GM21447 (cell line): ENCODE data around the gene VPS25.
A peak's percentile ranks its signal among the peaks of the same experiment; 100 is the strongest.
"Not testable (repeated sequence)": the region's sequence is repeated elsewhere in the genome, so short reads cannot be mapped to it uniquely, and the experiment has no call there.

Experiments used
- ATAC-seq: cut with Tn5 transposase; IDR thresholded peaks from one replicate; pipeline ENCODE4 v1.9.1; 2021; ENCODE audit not compliant: unreplicated experiment

The VPS25 gene

DNA sequence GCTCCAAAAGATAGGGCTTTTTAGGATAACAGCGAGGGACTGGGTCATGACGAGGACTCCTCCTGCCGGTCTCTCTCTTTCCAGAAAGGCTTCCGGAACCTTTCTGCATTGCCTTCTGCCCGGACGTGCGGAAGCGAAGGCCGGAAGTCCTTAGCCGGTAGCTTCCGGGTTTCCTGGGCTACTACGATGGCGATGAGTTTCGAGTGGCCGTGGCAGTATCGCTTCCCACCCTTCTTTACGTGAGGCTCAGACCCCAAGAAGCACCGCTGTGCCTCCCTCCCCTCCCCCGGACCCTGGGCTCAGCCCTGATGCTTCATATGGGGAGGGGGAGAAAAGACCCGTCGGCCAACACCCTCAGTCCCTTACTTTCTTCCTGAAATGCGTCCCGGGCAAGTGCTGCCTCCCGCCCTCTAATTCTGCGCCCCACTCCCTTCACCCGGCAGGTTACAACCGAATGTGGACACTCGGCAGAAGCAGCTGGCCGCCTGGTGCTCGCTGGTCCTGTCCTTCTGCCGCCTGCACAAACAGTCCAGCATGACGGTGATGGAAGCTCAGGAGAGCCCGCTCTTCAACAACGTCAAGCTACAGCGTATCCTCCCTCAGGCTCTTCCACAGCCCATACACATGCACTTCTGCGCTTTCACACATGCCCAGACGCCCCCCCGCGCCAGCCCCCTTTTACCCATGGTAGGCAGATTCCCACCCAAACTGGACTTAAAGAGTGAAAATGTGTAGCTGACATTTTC lies at the start of gene VPS25:
TSS of gene VPS25 (plus strand) at position 160 of the 746 bp plus-strand sequence. CDS start at position 187, 27 bp downstream.
- peak; percentile 70 for ATAC-seq

DNA sequence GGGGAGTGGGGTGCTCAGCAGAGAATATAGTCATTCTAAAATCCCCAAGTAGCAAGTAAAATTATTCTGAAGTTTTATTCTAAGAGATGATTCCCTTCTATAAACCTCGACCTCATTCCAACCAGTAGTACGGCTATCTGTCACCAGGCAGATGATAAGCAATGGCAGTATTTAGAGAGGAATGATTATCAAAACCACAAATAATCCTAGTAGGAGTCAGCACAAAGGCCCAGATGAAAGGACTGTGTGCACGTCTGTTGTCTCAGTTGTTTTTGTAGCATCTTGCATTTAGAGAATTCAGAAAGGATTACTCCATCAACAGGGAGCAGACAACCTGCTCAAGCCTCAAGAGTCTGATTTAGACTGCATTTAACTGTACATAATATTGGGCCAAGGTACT lies 49.6 kb upstream of the VPS25 start:
- no peak for ATAC-seq

DNA sequence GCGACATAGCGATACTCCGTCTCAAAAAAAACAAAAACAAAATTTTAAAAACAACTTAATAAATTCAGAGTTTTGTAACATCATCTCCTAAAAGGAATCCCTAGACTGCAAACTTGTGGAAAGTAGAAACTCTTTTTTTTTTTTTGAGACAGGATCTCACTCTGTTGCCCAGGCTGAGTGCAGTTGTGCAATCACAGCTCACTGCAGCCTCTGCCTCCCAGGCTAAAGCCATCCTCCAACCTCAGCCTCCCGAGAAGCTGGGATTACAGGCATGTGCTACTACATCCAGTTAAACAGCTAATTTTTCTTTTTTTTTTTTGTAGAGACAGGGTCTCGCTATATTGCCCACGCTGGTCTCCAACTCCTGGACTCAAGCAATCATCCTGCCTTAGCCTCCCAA lies 48.1 kb upstream of the VPS25 start:
- no peak for ATAC-seq

DNA sequence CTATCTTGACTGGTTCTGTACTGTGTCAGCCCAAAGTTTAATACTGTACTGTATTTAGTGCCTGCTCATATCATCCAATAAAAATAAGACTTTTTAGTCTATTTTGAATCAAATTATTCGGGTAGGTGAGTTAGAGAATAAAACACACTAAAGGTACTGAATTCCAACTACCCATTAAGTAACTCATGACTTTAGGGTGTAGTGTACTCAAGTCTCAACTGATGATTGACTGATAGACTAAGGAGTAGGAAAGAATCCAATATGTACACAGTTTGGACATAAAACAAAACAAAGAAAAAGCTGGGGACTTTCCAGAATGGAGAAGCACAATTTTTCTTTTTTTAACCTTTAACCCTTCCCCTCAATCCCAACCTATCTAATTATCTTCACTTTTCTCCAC lies 32.5 kb upstream of the VPS25 start:
- no peak for ATAC-seq

DNA sequence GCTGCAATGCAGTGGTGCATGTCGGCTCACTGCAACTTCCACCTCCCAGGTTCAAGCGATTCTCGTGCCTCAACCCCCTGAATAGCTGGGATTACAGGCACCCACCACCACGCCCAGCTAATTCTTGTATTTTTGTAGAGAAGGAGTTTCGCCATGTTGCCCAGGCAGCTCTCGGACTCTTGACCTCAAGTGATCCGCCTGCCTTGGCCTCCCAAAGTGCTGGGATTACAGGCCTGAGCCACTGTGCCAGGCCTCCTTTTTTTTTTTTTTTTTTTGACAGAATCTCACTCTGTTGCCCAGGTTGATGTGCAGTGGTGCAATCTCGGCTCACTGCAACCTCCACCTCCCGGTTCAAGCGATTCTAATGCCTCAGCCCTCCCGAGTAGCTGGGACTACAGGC lies 30.3 kb upstream of the VPS25 start:
- ATAC-seq: not testable (repeated sequence)

DNA sequence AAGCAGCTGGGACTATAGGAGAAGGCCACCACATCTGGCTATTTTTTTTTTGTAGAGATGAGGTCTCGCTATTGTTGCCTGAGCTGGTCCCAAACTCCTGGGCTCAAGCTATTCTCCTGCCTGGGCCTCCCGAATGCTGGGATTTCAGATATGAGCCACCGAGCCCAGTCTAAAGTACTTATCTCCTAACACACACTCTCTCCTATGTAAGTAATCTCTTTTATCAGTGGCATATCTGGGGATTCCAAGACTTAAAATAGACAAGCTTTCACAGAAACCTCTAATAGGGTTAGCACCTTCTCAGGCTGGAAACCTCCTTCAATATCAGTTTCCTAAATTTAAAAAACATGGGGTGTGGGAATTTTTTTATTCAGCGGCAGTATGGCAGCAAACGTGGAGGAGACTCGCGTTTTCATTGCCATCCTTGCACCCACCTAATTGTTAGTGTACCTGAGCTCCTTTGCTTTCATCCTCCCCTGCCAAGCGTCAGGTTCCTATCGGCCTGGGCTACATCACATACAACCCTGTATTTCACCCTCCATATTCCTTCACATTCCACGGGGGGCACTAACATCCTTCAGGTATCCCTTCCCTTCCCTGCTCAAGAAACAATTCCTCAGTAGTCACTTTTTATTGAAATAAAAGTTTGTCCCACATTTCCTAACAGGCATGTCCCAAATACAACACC lies 29.5 kb upstream of the VPS25 start:
- no peak for ATAC-seq

DNA sequence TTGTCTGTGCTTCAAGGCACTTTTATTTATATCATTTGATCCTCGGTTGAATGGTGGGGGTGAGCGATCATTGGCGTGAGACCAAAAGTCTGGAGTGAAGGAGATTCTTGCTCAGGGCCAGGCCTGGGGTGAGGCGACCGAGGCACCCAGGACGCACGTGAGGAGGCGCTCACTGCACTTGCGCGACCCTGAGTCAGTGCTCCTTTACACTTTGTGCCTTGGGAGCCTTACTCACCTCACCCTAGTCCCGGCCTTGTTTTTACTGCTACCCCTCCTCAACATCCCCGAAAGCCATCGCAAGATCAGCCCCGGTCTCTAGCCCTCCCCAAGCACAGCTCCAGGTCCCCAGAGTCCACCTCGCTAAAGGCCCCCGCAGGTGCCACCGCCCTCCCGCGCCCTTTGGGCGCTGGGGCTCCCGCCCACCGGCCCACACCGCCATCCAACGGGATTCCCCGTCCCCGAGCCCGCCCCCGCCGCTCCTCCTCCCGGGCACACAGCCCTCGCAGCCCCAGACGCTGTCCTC lies 28.9 kb upstream of the VPS25 start:
- ATAC-seq: peak; percentile 49

DNA sequence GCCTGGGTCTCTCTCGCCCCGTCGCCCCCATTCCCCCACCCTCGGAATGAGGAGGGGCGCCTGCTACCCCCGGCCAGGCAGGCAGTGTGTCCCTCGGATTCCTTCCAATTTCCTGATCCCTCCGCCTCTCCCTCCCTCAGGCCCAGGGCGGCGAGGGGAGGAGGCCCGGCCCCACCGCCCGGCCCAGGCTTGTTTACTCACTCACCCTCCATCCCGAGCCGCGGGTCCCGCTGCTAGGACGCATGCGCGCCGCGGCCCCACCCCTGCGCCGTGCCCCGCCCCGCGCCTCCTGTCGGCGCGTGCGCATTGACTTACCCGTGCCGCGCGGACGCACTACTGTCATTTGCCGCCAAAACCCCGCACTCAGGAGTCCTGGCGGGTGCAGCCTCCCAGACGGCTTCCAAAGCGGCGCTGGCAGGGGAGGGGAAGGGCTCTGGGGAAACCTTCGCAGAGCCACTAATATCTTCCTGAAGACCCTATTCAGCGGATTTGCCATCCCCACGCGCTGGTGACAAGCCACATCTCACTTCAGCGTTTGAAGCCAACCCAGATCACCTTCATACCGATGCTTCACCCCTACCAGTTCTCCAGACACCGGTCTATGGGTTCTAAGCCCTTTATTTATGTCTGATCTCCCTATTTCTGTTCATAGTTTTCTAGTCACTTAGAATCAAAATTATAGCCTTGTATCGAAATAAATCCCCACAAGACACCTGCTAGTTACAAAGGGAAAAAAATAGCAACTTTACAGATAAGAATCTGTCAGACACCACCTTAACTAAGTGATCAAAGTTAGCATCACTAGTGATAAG lies 28.2 kb upstream of the VPS25 start, which contains the start of gene EZH1:
TSS of gene EZH1 (minus strand) at position 235 of the 812 bp plus-strand sequence. CDS start 16,099 bp downstream, outside the sequence.
- ATAC-seq: peak; percentile 77

DNA sequence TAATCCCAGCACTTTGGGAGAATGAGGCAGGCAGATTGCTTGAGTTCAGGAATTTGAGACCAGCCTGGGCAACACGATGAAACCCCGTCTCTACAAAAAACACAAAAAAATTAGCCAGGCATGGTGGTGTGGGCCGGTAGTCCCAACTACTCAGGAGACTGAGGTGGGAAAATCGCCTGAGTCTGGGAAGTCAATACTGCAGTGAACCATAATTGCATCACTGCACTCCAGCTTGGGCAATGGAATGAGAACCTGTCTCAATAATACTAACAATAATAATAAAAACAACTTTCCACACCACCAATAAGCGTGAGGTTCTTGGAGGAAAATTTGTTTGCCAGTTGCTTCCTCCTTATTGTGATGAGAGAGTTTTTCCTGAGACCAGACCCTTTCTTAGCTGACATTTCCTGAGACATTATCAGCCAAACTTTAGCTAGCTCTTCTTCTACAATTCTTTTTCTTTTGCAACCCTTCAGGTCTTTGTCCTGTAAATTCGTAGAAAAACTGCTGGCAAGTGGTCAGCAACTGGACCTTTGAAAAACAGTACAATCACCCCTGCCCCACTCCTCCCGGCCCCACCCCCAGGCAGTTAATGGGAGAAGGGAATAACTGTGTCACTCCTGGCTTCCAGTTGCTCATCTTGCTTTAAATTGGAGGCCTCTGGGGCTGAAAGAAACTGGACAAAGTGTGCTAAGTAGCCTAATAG lies 24.9 kb upstream of the VPS25 start:
- no peak for ATAC-seq

DNA sequence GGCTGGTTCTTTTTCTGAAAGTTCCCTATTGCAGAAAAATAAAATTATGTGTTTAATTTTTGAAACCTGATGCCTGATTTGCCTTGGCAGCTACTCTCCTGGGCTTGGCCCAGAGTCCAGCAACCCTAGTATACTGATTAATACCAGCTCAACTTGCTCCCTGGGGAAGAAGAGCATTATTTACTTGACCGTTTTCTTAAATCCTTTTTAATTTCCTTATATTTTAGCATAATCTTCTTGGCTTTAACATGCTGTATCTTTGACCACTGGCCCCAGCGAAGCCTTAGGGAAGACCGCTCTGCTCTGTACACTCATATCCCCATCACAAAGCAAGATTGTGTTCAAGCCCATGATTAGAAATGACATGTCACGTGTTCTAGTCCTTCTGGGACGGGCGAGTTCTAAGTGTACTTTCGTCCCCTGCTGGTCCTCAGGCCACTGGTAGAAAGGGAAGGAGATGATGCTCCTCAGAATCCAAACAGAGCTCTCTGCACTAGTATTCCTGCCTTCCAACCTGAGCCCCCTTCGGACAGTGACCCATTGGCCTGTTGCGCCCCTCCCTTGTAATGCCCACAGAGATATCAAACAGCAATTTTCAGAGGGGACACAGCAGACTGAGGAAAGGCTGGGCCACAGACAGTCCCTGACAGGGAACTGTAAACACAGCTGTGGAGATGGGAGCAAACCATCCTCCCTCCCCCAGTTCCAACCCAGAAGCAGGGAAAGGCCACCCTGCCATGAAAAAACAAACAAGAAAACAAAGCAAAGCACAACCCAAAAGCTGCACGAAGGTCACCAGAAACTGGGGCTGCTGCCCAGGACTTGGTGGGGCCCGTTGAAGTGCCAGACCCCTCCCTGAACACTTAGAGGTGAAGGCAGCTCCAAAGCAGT lies 24.1 kb upstream of the VPS25 start:
- ATAC-seq: no peak

DNA sequence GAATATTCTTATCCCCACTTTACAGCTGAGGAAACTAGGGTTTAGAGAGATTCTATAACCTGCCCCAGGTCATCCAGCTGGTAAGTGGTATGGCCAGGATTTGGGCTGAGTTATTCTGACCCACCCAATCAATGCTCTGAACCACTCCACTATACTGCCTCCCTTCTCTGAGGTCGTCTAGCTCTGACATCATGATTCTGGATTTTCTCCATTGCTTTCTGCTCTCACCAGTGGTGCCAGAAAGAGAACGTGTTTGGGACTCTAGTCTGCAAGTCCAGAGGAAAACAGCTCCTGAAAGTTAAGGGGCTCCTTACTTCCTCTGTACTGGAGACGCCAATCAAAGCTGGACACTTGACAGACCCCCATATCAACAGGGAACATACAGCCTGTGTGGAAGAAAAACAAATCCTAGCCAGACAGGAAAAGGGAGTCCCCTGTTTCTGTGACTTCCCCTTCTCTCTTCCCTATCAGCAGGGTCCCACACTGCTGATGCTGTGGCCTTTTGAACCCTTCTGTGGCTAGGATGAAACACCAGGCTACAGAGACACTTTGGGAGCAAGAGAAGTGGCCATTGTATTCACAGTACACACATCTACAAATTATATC lies 22.4 kb upstream of the VPS25 start:
- ATAC-seq: no peak

DNA sequence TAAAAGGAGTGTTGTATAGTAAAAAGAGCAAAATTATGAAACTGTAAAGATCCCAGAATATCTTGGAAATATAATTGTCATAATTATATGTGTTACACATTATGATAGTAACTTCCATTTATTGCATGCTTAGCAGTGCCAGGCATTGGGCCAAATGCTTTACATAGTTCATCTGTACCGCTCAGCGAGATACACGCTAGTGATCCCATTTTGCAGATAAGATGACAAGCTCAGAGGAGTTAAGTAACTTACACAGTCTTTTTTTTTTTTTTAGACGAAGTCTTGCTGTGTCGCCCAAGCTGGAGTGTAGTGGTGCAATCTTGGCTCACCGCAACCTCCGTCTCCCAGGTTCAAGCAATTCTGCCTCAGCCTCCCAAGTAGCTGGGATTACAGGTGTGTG lies 21.6 kb upstream of the VPS25 start:
- no peak for ATAC-seq

DNA sequence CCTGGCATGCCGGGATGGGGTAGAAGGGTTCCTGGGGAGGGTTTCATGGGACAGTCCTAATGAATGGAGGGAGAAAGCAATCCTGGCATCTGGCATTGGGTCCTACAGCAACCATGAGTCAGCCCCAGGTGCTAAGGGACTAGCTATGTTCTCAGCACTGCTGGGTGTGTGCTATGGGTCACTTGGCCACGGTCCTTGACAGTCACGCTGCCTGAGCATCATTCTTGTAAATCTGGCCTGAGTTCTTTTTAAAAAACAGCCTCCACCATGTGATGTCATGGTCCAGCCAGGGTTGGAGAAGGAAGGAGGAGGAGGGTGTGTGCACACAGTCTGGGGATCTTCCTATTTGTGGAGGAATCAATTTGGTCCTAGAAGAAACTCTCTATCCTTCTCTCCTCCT lies 18.5 kb upstream of the VPS25 start:
- no peak for ATAC-seq

DNA sequence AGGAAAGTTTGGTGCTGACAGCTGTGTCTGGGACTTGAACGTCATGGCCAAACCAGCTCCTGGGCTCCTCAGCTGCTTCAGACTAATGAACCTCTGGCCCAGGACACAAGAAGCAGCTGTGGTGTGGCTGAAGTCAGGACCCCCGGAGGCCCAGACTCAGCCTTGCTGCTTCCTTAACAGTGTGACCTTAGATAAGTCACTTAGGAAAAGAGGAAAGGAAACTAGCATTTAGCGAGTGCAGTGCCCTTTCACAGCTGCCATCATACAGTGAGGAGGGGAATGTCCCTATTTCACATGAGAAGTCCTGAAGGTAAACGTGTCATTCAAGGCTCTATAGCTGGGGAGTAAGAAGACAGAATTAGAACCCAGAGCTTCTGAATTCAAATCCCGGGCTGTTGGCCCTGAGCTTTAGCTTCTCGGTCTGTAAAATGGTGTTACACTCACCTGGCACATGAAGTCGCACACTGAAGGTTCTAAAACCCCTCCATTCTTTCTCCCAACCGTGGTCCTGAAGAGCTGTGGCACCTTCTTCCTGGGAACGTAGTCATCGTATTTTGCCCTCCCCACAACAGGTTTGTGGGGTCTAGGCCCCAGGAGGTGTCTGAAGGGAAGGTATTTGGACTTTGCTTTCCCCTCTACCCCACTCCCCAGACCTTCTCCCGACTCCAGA lies 13.1 kb upstream of the VPS25 start:
- peak; percentile 61 for ATAC-seq

DNA sequence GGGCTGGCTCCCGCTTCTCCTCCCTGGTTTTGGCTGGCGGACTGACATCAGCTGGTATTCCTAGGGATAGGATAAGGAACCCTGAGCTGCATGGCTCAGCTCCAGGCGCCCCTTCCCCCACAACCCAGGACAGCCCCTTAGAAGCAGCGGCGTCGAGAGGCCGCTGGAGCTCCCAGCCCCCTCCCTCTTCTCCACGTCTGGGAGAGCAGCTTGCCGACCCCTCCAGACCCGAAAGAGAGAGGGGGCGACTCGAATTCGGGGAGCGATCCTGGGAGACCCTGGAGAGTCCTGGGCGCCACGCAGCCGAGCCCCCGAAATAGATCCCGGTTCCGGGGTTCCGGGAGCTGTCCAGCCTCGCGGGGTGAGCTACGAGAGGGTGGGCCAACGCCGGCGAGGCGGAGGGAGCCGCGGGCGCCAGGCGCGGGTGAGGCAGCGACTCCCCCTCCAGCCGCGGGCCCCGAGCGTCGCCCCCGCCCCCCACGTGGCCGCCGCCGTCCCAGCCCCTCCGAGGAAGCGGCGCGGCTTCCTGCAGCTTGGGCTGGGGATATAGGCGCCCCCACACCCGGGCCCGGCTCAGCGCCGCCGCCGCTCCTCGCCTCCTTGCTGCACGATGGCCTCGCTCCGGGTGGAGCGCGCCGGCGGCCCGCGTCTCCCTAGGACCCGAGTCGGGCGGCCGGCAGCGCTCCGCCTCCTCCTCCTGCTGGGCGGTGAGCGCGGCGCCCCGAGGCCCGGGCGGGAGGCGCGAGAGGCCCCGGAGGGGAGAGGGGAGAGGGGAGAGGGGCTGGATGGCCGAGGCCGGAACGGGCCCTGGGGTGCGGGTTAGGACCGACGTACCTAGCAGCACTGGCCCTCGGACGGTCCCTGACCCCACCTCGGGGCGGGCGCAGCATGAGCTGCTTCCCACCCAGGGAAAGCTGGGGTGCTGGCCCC lies 12.3 kb upstream of the VPS25 start, which contains the start of gene RAMP2:
TSS of gene RAMP2 (plus strand) at position 576 of the 930 bp plus-strand sequence. CDS start at position 611, 35 bp downstream.
- no peak for ATAC-seq

DNA sequence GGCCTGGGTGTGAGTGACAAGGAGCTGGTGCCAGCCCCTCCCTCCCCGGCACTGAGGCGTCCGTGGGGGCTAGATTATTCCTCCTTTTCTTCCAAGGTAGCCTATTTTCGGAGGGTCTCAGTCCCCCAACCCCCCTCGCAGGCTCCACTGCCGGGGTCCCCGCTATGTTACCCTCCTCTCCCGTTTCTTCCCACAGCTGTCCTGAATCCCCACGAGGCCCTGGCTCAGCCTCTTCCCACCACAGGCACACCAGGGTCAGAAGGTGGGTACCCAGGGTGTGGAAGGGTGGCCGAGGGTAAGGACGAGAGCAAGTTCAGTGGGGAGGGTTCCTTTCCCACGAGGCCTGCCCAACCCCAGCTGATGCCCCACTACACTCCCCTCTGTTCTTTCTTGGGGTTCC lies 11.6 kb upstream of the VPS25 start:
- no peak for ATAC-seq

DNA sequence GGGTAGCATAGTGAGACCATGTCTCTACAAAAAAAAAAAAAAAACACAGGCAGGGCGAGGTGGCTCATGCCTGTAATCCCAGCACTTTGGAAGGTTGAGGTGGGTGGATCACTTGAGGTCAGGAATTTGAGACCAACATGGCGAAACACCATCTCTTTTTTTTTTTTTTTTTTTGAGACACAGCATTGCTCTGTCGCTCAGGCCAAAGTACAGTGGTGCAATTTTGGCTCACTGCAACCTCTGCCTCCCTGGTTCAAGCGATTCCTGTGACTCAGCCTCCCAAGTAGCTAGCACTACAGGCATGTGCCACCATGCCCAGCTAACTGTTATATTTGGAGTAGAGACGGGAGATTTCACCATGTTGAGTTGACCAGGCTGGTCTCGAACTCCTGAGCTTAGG lies 7.1 kb upstream of the VPS25 start:
- ATAC-seq: no peak

DNA sequence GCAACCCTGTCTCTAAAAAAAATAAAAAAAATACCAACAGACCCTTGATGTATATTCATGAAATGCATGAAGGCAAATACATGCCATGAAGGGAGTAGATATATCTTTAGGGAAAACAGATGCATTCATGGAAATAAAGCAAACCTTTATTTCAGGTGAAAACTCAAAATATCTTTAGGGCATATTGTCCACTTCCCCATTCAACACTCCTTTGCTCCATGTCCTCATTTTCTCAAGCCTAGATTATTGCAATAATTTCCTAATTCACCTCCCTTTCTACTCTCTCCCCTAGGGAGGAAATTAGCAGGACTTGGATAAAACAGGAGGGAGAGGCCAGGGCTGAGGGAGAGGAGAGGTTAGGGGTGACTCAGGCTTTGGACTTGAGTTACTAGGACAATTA lies 5.7 kb upstream of the VPS25 start:
- ATAC-seq: no peak
